Activated naive CD4-positive, alpha-beta T cell treated with anti-CD3 and anti-CD28 coated beads for 36 hours (primary cell): Measurements from ENCODE around the gene WNK2. TPM values are rescaled to one million over a fixed set of nuclear protein-coding genes. Genes with fewer than 3 reads are reported as not detected.
A peak's percentile ranks its signal among the peaks of the same experiment; 100 is the strongest.

Experiments used
- CTCF ChIA-PET: fragments of 350-600 bp; sonication (Branson Sonifier 250); formaldehyde crosslinking; loops from one replicate; lab custom pipeline; 2021; ENCODE audit warnings: antibody characterized with exemption; lab: Charles Lee
- DNase-seq: peaks from one replicate; pipeline ENCODE4 v3.0.0-alpha.2; 2020
- H3K27ac Mint-ChIP-seq: one replicate; pipeline ENCODE4 v1.8.0; 2021; ENCODE audit warnings: mild to moderate bottlenecking, mixed read lengths
- H3K27me3 Mint-ChIP-seq: one replicate; pipeline ENCODE4 v1.8.0; 2021; ENCODE audit warnings: low read depth, mixed read lengths
- H3K36me3 Mint-ChIP-seq: one replicate; pipeline ENCODE4 v1.8.0; 2021; ENCODE audit warnings: low read depth, mixed read lengths
- H3K4me1 Mint-ChIP-seq: one replicate; pipeline ENCODE4 v1.8.0; 2021; ENCODE audit warnings: low read depth, mixed read lengths
- H3K4me3 Mint-ChIP-seq: one replicate; pipeline ENCODE4 v1.8.0; 2021; ENCODE audit warnings: mild to moderate bottlenecking, moderate library complexity, mixed read lengths
- H3K9me3 Mint-ChIP-seq: one replicate; pipeline ENCODE4 v1.8.0; 2021; ENCODE audit warnings: mixed read lengths
- intact Hi-C: fragments of 100-400 bp; cut with micrococcal nuclease; formaldehyde crosslinking; loops from one replicate; pipeline ENCODE4 v1.15.1; 2023
- total RNA-seq, 2 experiments: library from RNA; stranded (reverse); gene quantifications; one replicate each; pipeline ENCODE4 v1.2.3, GENCODE V29; 2021

Gene WNK2
- total RNA-seq, 2 experiments from 2014 or later = 5.2 to 5.8 TPM

GRCh38 chr9:93288891-93289883 lies 105.2 kb downstream of the WNK2 start:
- Mint-ChIP-seq H3K9me3 (no peaks in the 10 kb centered on the region), H3K4me1 (peaks cover under 1% of the 10 kb centered on the region), H3K4me3 (no peak overlapping the region), H3K27me3 (no peaks in the 10 kb centered on the region), H3K27ac (no peak overlapping the region), H3K36me3 (no peaks in the 10 kb centered on the region)
- DNase-seq = no peak
- intact Hi-C loops = no loop called here
- CTCF ChIA-PET = interaction anchor here (1.0 kb wide), 1 partner anchor 23 kb away, joined by 3 read pairs; no protein-coding TSS in a partner anchor

GRCh38 chr9:93290495-93291434 lies 106.8 kb downstream of the WNK2 start:
- Mint-ChIP-seq H3K36me3 (no peaks in the 10 kb centered on the region), H3K4me3 (no peak overlapping the region), H3K9me3 (no peaks in the 10 kb centered on the region), H3K27ac (no peak overlapping the region), H3K27me3 (no peaks in the 10 kb centered on the region), H3K4me1 (peaks cover 13% of the 10 kb centered on the region)
- DNase-seq = no peak
- CTCF ChIA-PET = interaction anchor here (0.8 kb wide), 1 partner anchor 12 kb away, joined by 3 read pairs; no protein-coding TSS in a partner anchor
- intact Hi-C loops = loop anchor here (10.0 kb wide), 1 partner anchor 274 kb away; no protein-coding TSS in a partner anchor

DNA sequence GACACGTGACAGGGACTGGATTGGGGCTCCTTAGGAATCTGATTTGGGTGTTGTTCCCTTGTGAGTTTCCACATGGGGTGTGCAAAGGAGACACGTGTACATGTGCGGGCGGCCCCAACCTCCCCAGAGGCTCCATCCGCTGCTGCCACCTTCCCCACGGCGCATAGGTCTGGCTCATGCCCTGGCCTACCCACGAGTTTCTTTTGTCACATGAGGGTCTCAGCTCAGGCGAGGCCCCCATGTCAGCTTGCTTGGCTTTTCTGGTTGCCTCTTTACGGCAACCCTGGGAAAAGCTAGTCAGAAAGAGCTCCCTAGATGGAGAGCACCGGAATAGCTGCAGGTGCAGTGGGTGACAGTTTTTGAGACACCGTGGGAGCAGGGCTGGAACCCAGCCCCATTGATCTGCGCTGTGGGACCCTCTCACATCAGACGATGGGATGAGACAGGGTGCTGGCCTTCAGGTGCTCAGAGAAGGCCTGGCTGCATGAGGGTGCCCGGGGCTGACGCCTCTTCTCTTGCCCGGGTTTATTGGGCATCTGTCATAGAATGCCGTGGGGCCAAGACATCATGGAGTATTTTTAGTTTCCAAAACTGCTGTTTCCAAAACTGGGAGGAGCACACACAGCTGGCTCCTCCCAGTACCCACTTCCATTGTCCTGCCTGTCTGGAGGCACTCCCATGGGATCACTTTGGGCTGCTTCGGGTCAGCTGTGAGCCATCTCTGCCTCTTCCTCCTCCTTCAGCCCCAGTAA lies 107.8 kb downstream of the WNK2 start:
- H3K36me3 Mint-ChIP-seq = no peaks in the 10 kb centered on the region
- CTCF ChIA-PET = no interaction called here
- H3K27ac Mint-ChIP-seq = no peak overlapping the region
- intact Hi-C loops = loop anchor here (10.0 kb wide), 1 partner anchor 273 kb away; no protein-coding TSS in a partner anchor
- DNase-seq = no peak
- peaks cover 13% of the 10 kb centered on the region for H3K4me1 Mint-ChIP-seq
- no peaks in the 10 kb centered on the region for H3K9me3 Mint-ChIP-seq
- no peak overlapping the region for H3K4me3 Mint-ChIP-seq
- H3K27me3 Mint-ChIP-seq = no peaks in the 10 kb centered on the region

DNA sequence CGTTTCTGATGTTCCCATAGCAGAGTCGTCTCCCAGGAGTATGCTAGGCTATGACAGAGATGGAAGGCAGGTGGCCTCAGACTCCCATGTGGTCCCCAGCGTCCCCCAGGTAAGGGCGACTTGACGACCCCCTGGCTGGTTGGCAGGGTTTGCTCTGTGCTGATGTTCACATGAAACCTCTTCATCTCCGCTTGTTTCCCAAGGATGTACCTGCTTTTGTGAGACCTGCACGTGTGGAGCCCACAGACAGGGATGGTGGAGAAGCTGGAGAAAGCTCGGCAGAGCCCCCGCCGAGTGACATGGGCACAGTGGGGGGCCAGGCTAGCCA lies 108.3 kb downstream of the WNK2 start:
- Mint-ChIP-seq H3K4me1 (peaks cover 16% of the 10 kb centered on the region), H3K36me3 (no peaks in the 10 kb centered on the region), H3K27me3 (no peaks in the 10 kb centered on the region), H3K9me3 (no peaks in the 10 kb centered on the region), H3K27ac (no peak overlapping the region), H3K4me3 (no peak overlapping the region)
- intact Hi-C loops = loop anchor here (10.0 kb wide), 1 partner anchor 273 kb away; no protein-coding TSS in a partner anchor
- no peak for DNase-seq
- CTCF ChIA-PET = no interaction called here

DNA sequence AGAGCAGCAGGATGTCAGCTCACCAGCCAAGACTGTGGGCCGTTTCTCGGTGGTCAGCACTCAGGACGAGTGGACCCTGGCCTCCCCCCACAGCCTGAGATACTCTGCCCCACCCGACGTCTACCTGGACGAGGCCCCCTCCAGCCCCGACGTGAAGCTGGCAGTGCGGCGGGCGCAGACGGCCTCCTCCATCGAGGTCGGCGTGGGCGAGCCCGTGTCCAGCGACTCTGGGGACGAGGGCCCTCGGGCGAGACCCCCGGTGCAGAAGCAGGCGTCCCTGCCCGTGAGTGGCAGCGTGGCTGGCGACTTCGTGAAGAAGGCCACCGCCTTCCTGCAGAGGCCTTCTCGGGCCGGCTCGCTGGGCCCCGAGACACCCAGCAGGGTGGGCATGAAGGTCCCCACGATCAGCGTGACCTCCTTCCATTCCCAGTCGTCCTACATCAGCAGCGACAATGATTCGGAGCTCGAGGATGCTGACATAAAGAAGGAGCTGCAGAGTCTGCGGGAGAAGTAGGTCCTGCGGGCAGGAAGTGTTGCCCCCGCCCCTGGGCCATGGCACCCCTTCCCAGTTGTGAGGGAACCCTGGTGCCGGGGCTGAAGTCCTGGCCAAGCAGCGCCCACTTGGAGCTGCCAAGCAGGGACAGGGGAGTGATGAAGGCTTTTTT lies 108.9 kb downstream of the WNK2 start:
- no peaks in the 10 kb centered on the region for H3K9me3 Mint-ChIP-seq
- intact Hi-C loops = loop anchor here (10.0 kb wide), 1 partner anchor 272 kb away; no protein-coding TSS in a partner anchor
- no peak for DNase-seq
- no peak overlapping the region for H3K27ac Mint-ChIP-seq
- no peaks in the 10 kb centered on the region for H3K27me3 Mint-ChIP-seq
- peaks cover 19% of the 10 kb centered on the region for H3K4me1 Mint-ChIP-seq
- no peak overlapping the region for H3K4me3 Mint-ChIP-seq
- no peaks in the 10 kb centered on the region for H3K36me3 Mint-ChIP-seq
- CTCF ChIA-PET = no interaction called here

DNA sequence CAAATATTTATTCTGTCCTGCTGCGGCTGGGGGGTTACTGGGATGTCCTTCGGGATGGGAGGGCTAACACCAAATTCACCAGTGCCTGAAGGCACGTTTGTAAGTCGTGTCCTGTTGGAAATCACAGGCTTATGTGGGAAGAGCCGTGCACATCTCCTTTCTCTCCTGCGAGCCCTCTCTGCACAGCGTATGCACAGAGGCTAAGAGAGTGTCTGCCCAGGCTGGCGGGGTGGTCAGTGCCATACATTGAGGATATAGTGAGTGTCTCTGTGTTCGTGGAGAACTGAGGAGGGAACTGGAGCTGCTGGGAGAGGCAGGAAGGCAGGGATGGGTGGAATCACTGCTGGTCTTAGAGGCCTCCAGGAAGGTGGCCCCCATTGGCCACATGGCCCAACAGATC lies 110.1 kb downstream of the WNK2 start:
- Mint-ChIP-seq H3K36me3 (no peaks in the 10 kb centered on the region), H3K9me3 (no peaks in the 10 kb centered on the region), H3K27me3 (no peaks in the 10 kb centered on the region), H3K4me3 (no peak overlapping the region), H3K27ac (no peak overlapping the region), H3K4me1 (peaks cover 19% of the 10 kb centered on the region)
- no peak for DNase-seq
- CTCF ChIA-PET = no interaction called here
- intact Hi-C loops = loop anchor here (10.0 kb wide), 1 partner anchor 271 kb away; no protein-coding TSS in a partner anchor

GRCh38 chr9:93295031-93295430 lies 111.1 kb downstream of the WNK2 start:
- Mint-ChIP-seq H3K27ac (no peak overlapping the region), H3K27me3 (no peaks in the 10 kb centered on the region), H3K9me3 (no peaks in the 10 kb centered on the region), H3K4me3 (no peak overlapping the region), H3K4me1 (peaks cover 19% of the 10 kb centered on the region), H3K36me3 (no peaks in the 10 kb centered on the region)
- DNase-seq = no peak
- intact Hi-C loops = loop anchor here (10.0 kb wide), 1 partner anchor 270 kb away; no protein-coding TSS in a partner anchor
- CTCF ChIA-PET = interaction anchor here (0.6 kb wide), 1 partner anchor 9 kb away, joined by 3 read pairs; no protein-coding TSS in a partner anchor

DNA sequence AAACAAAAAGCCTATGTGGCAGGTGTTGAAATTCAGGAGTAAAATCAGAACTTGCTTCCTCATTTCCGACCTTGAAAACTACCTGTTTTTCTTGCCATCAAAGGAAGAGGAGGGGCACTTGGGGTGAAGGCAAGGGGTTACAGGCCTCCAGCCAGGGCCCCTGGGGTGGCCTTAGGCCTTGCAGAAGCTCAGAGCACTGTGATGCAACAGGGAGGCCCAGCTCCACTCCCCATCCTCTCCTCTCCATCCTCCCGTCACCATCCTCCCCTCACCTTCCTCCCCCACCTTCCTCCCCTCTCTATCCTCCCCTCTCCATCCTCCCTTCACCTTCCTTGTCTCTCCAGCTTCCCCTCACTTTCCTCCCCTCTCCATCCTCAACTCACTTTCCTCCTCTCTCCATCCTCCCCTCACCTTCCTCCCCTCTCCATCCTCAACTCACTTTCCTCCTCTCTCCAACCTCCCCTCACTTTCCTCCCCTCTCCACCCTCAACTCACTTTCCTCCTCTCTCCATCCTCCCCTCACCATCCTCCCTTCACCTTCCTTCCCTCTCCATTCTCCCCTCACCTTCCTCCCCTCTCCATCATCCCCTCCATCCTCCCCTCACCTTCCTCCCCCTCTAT lies 111.6 kb downstream of the WNK2 start:
- Mint-ChIP-seq H3K36me3 (no peaks in the 10 kb centered on the region), H3K4me3 (no peak overlapping the region), H3K27ac (no peak overlapping the region), H3K9me3 (no peaks in the 10 kb centered on the region), H3K4me1 (peaks cover 19% of the 10 kb centered on the region), H3K27me3 (no peaks in the 10 kb centered on the region)
- intact Hi-C loops = loop anchor here (10.0 kb wide), 1 partner anchor 269 kb away; no protein-coding TSS in a partner anchor
- DNase-seq = peak; percentile 55
- CTCF ChIA-PET = interaction anchor here (0.6 kb wide), 1 partner anchor 9 kb away, joined by 3 read pairs; no protein-coding TSS in a partner anchor

GRCh38 chr9:93296889-93297480 lies 113.0 kb downstream of the WNK2 start:
- peaks cover 19% of the 10 kb centered on the region for H3K4me1 Mint-ChIP-seq
- H3K36me3 Mint-ChIP-seq = no peaks in the 10 kb centered on the region
- no peak overlapping the region for H3K4me3 Mint-ChIP-seq
- H3K9me3 Mint-ChIP-seq = no peaks in the 10 kb centered on the region
- no peak overlapping the region for H3K27ac Mint-ChIP-seq
- intact Hi-C loops = loop anchor here (10.0 kb wide), 1 partner anchor 268 kb away; no protein-coding TSS in a partner anchor
- CTCF ChIA-PET = no interaction called here
- H3K27me3 Mint-ChIP-seq = no peaks in the 10 kb centered on the region
- DNase-seq = no peak

GRCh38 chr9:93297659-93298497 lies 113.9 kb downstream of the WNK2 start:
- H3K27me3 Mint-ChIP-seq = no peaks in the 10 kb centered on the region
- CTCF ChIA-PET = no interaction called here

More at GRCh38 chr9:93297659-93298497, 113.9 kb downstream of the WNK2 start:
- intact Hi-C loops = loop anchor here (10.0 kb wide), 1 partner anchor 267 kb away; no protein-coding TSS in a partner anchor
- no peaks in the 10 kb centered on the region for H3K36me3 Mint-ChIP-seq
- peaks cover 19% of the 10 kb centered on the region for H3K4me1 Mint-ChIP-seq
- no peak for DNase-seq
- no peak overlapping the region for H3K27ac Mint-ChIP-seq
- no peaks in the 10 kb centered on the region for H3K9me3 Mint-ChIP-seq
- H3K4me3 Mint-ChIP-seq = no peak overlapping the region
